HepG2 (cell line): ENCODE measurements around the gene RPL35.

Source experiments
- RAD51 ChIP-seq: fragments of 450-650 bp; IDR thresholded peaks from 2 replicates; pipeline ENCODE4 v1.6.1; 2016; ENCODE audit warnings: borderline replicate concordance
- SPEN ChIP-seq: sonication (generic); formaldehyde crosslinking; IDR thresholded peaks from 2 replicates; pipeline ENCODE4 v1.5.1; 2020; ENCODE audit warnings: low read depth, mild to moderate bottlenecking, missing genetic modification reagents
- TCF12 ChIP-seq, 2 experiments: fragments of 450-650 bp in 1 of 2; sonication (generic) in 1 of 2; formaldehyde crosslinking in 1 of 2; IDR thresholded peaks; 2 replicates each; pipeline versions ENCODE4 v1.6.1 to v1.8.0; 2017 to 2022; ENCODE audit warnings: antibody characterized with exemption in 1 of 2, mild to moderate bottlenecking in 1 of 2, missing genetic modification reagents in 1 of 2, moderate library complexity in 1 of 2
- ZNF670 ChIP-seq: sonication (generic); formaldehyde crosslinking; IDR thresholded peaks from 2 replicates; pipeline ENCODE4 v1.8.0; 2022; ENCODE audit warnings: mild to moderate bottlenecking, missing genetic modification reagents, borderline replicate concordance
- TF ChIP-seq, protein P1 (sequence below): sonication (generic); formaldehyde crosslinking; IDR thresholded peaks from 2 replicates; pipeline ENCODE4 v1.4.0; 2020; ENCODE audit warnings: mild to moderate bottlenecking, missing genetic modification reagents
- TF ChIP-seq, protein P2 (sequence below): sonication (generic); formaldehyde crosslinking; IDR thresholded peaks from 2 replicates; pipeline ENCODE4 v1.5.0; 2020; ENCODE audit warnings: mild to moderate bottlenecking, missing genetic modification reagents, moderate library complexity
- TF ChIP-seq, protein P3 (sequence below): sonication (generic); formaldehyde crosslinking; IDR thresholded peaks from 2 replicates; pipeline ENCODE4 v1.4.0; 2020; ENCODE audit warnings: missing genetic modification reagents, borderline replicate concordance

DNA sequence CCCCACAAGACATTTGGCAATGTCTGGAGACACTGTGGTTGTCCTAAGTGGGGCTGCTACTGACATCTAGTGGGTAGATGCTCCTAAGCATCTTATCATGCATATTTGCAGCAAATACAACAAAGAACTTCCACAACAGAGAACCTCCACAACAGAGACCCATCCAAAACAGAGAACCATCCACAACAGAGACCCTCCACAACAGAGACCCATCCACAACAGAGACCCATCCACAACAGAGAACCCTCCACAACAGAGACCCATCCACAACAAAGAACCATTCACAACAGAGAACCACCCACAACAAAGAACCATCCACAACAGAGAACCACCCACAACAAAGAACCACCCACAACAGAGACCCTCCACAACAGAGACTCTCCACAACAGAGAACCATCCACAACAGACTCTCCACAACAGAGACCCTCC, 33.0 kb upstream of the RPL35 start:
- no peak for TF ChIP-seq SPEN (CRISPR knock-in tag)
- TF ChIP-seq ZNF670 (CRISPR knock-in tag), result no peak
- TF ChIP-seq, protein P1, sequence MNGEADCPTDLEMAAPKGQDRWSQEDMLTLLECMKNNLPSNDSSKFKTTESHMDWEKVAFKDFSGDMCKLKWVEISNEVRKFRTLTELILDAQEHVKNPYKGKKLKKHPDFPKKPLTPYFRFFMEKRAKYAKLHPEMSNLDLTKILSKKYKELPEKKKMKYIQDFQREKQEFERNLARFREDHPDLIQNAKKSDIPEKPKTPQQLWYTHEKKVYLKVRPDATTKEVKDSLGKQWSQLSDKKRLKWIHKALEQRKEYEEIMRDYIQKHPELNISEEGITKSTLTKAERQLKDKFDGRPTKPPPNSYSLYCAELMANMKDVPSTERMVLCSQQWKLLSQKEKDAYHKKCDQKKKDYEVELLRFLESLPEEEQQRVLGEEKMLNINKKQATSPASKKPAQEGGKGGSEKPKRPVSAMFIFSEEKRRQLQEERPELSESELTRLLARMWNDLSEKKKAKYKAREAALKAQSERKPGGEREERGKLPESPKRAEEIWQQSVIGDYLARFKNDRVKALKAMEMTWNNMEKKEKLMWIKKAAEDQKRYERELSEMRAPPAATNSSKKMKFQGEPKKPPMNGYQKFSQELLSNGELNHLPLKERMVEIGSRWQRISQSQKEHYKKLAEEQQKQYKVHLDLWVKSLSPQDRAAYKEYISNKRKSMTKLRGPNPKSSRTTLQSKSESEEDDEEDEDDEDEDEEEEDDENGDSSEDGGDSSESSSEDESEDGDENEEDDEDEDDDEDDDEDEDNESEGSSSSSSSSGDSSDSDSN, result no peak
- no peak for TF ChIP-seq TCF12 (IDR thresholded peaks at IDR 0.05)
- no peak for TF ChIP-seq TCF12 (CRISPR knock-in tag; IDR thresholded peaks at IDR 0.05)
- TF ChIP-seq, protein P2, sequence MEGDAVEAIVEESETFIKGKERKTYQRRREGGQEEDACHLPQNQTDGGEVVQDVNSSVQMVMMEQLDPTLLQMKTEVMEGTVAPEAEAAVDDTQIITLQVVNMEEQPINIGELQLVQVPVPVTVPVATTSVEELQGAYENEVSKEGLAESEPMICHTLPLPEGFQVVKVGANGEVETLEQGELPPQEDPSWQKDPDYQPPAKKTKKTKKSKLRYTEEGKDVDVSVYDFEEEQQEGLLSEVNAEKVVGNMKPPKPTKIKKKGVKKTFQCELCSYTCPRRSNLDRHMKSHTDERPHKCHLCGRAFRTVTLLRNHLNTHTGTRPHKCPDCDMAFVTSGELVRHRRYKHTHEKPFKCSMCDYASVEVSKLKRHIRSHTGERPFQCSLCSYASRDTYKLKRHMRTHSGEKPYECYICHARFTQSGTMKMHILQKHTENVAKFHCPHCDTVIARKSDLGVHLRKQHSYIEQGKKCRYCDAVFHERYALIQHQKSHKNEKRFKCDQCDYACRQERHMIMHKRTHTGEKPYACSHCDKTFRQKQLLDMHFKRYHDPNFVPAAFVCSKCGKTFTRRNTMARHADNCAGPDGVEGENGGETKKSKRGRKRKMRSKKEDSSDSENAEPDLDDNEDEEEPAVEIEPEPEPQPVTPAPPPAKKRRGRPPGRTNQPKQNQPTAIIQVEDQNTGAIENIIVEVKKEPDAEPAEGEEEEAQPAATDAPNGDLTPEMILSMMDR (CRISPR knock-in tag), result peak; percentile 59
- TF ChIP-seq RAD51, result no peak
- TF ChIP-seq, protein P3, sequence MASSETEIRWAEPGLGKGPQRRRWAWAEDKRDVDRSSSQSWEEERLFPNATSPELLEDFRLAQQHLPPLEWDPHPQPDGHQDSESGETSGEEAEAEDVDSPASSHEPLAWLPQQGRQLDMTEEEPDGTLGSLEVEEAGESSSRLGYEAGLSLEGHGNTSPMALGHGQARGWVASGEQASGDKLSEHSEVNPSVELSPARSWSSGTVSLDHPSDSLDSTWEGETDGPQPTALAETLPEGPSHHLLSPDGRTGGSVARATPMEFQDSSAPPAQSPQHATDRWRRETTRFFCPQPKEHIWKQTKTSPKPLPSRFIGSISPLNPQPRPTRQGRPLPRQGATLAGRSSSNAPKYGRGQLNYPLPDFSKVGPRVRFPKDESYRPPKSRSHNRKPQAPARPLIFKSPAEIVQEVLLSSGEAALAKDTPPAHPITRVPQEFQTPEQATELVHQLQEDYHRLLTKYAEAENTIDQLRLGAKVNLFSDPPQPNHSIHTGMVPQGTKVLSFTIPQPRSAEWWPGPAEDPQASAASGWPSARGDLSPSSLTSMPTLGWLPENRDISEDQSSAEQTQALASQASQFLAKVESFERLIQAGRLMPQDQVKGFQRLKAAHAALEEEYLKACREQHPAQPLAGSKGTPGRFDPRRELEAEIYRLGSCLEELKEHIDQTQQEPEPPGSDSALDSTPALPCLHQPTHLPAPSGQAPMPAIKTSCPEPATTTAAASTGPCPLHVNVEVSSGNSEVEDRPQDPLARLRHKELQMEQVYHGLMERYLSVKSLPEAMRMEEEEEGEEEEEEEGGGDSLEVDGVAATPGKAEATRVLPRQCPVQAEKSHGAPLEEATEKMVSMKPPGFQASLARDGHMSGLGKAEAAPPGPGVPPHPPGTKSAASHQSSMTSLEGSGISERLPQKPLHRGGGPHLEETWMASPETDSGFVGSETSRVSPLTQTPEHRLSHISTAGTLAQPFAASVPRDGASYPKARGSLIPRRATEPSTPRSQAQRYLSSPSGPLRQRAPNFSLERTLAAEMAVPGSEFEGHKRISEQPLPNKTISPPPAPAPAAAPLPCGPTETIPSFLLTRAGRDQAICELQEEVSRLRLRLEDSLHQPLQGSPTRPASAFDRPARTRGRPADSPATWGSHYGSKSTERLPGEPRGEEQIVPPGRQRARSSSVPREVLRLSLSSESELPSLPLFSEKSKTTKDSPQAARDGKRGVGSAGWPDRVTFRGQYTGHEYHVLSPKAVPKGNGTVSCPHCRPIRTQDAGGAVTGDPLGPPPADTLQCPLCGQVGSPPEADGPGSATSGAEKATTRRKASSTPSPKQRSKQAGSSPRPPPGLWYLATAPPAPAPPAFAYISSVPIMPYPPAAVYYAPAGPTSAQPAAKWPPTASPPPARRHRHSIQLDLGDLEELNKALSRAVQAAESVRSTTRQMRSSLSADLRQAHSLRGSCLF (CRISPR knock-in tag), result no peak
